Upper lobe of left lung (tissue), 6 donors: ENCODE data around the gene PRTFDC1. TPM values are rescaled to one million over a fixed set of nuclear protein-coding genes. Genes with fewer than 3 reads are reported as not detected.

ENCODE experiments used
- ATAC-seq, 2 donors: fragments of 200-7000 bp; cut with Tn5 transposase; one replicate each; pipeline ENCODE4 v1.9.1; 2022; ENCODE audit warnings: mild to moderate bottlenecking in 2 of 2, moderate library complexity in 2 of 2; ENCODE audit not compliant: low FRiP score in 2 of 2
- DNase-seq, 2 donors: peaks; one replicate each; pipeline ENCODE4 v3.0.0-alpha.2; 2019 to 2020
- H3K27ac ChIP-seq, 4 donors: fragments of 200-600 bp; sonication (generic); one replicate each; pipeline ENCODE4 v1.5.1; 2016 to 2019
- H3K27me3 ChIP-seq, 4 donors: fragments of 200-600 bp; sonication (generic); one replicate each; pipeline ENCODE4 v1.5.1; 2017 to 2019
- H3K36me3 ChIP-seq, 4 donors: fragments of 200-600 bp; sonication (generic); one replicate each; pipeline ENCODE4 v1.5.1; 2016 to 2019
- H3K4me1 ChIP-seq, 4 donors: fragments of 200-600 bp; sonication (generic); one replicate each; pipeline ENCODE4 v1.5.1; 2018 to 2019
- H3K4me3 ChIP-seq, 4 donors: fragments of 200-600 bp; sonication (generic); one replicate each; pipeline ENCODE4 v1.5.1; 2017 to 2019; ENCODE audit warnings: mild to moderate bottlenecking in 2 of 4, moderate library complexity in 1 of 4
- H3K9me3 ChIP-seq, 4 donors: fragments of 200-600 bp; sonication (generic); one replicate each; pipeline ENCODE4 v1.5.1; 2018 to 2019
- CTCF ChIP-seq, 6 experiments: fragments of 450-650 bp in 4 of 6; fragments of 200-600 bp in 2 of 6; sonication (generic) in 2 of 6; IDR thresholded peaks; one replicate each; pipeline ENCODE4 v1.5.1; 2016 to 2019; ENCODE audit warnings: antibody characterized with exemption in 6 of 6
- EP300 ChIP-seq, 4 donors: sonication (generic); formaldehyde crosslinking; IDR thresholded peaks; one replicate each; pipeline ENCODE4 v1.5.1; 2017; ENCODE audit warnings: antibody characterized with exemption in 4 of 4, control low read depth in 2 of 4
- POLR2A ChIP-seq, 4 donors: fragments of 450-650 bp; IDR thresholded peaks; one replicate each; pipeline ENCODE4 v1.5.1; 2016 to 2017; ENCODE audit warnings: antibody characterized with exemption in 4 of 4, mild to moderate bottlenecking in 2 of 4
- POLR2AphosphoS5 ChIP-seq, 2 donors: sonication (generic); formaldehyde crosslinking; IDR thresholded peaks; one replicate each; pipeline ENCODE4 v1.5.1; 2017; ENCODE audit warnings: antibody characterized with exemption in 2 of 2
- WGBS, 2 donors: methylation state at CpG; one replicate each; pipeline ENCODE4 v1.1.5; 2017 to 2018; 5-methylcytosine and 5-hydroxymethylcytosine counted together
- total RNA-seq, 6 donors: library from RNA; depleted of rRNA in 4 of 6; stranded (reverse); fragments of >200 nt in 4 of 6; gene quantifications; one replicate each; pipeline versions ENCODE4 v1.1.0 to v1.2.1, GENCODE V29; 2016 to 2021
- donor health status: DM: no; HTN: no; CAD: no; lungs with moderate emphysema.
- donor health status: DM: no; HTN: yes; CAD: no; lungs with severe emphysema.

PRTFDC1 gene
- total RNA-seq, 6 donors from 2014 or later = 0.91 to 3.9 (median 2.3) TPM

- TF ChIP-seq CTCF (IDR thresholded peaks at IDR 0.05) (no peak), POLR2A (IDR thresholded peaks at IDR 0.05) (no peak), POLR2AphosphoS5 (IDR thresholded peaks at IDR 0.05) (no peak)
- H3K27ac ChIP-seq = no peak overlapping the region
- H3K36me3 ChIP-seq = no peaks in the 10 kb centered on the region
- no peak for ATAC-seq
- no peaks in the 10 kb centered on the region for H3K27me3 ChIP-seq
- WGBS, 2 donors = 87 to 92% methylated on average over 4 of the region's 4 CpGs
- no peak for DNase-seq
- H3K4me3 ChIP-seq = no peak overlapping the region
- no peaks in the 10 kb centered on the region for H3K9me3 ChIP-seq
- H3K4me1 ChIP-seq = no peaks in the 10 kb centered on the region
These were observed 138.6 kb downstream of the PRTFDC1 start for GRCh38 chr10:24813856-24814255.

GRCh38 chr10:24806262-24806661 is 146.1 kb downstream of the PRTFDC1 start:
- no peak for TF ChIP-seq POLR2AphosphoS5 (IDR thresholded peaks at IDR 0.05)
- DNase-seq (no peak), ATAC-seq (peak in 1 of 2 donors; percentile 15)
- no peaks in the 10 kb centered on the region for H3K36me3 ChIP-seq
- no peaks in the 10 kb centered on the region for H3K9me3 ChIP-seq
- H3K4me1 ChIP-seq = no peaks in the 10 kb centered on the region
- H3K27ac ChIP-seq = no peak overlapping the region
- WGBS, 2 donors = 79% methylated on average over 4 to 5 of the region's 5 CpGs
- H3K4me3 ChIP-seq = no peak overlapping the region
- H3K27me3 ChIP-seq = no peaks in the 10 kb centered on the region

- no peaks in the 10 kb centered on the region for H3K9me3 ChIP-seq
- H3K27me3 ChIP-seq = no peaks in the 10 kb centered on the region
- H3K4me3 ChIP-seq = no peak overlapping the region
- no peaks in the 10 kb centered on the region for H3K36me3 ChIP-seq
- ATAC-seq (no peak), DNase-seq (no peak)
- TF ChIP-seq CTCF (IDR thresholded peaks at IDR 0.05) = no peak
- no peak for TF ChIP-seq EP300 (IDR thresholded peaks at IDR 0.05)
- TF ChIP-seq POLR2A (IDR thresholded peaks at IDR 0.05) = no peak
- H3K27ac ChIP-seq = no peak overlapping the region
- no peaks in the 10 kb centered on the region for H3K4me1 ChIP-seq
These were observed 147.4 kb downstream of the PRTFDC1 start for GRCh38 chr10:24804956-24805355.

- no peak overlapping the region for H3K4me3 ChIP-seq
- H3K27me3 ChIP-seq = no peaks in the 10 kb centered on the region
- no peaks in the 10 kb centered on the region for H3K4me1 ChIP-seq
- no peak for ATAC-seq
- H3K27ac ChIP-seq = no peak overlapping the region
- TF ChIP-seq POLR2AphosphoS5 (IDR thresholded peaks at IDR 0.05) (no peak), CTCF (IDR thresholded peaks at IDR 0.05) (no peak), POLR2A (IDR thresholded peaks at IDR 0.05) (no peak), EP300 (IDR thresholded peaks at IDR 0.05) (no peak)
- WGBS, 2 donors = 93 to 96% methylated on average over 8 of the region's 8 CpGs
- H3K9me3 ChIP-seq = no peaks in the 10 kb centered on the region
- no peaks in the 10 kb centered on the region for H3K36me3 ChIP-seq
- DNase-seq = no peak
These were observed 148.0 kb downstream of the PRTFDC1 start for GRCh38 chr10:24804392-24804791.

GRCh38 chr10:24802378-24802777 is 150.0 kb downstream of the PRTFDC1 start:
- Histone ChIP-seq H3K36me3 (no peaks in the 10 kb centered on the region), H3K4me1 (no peaks in the 10 kb centered on the region), H3K27me3 (no peaks in the 10 kb centered on the region), H3K27ac (no peak overlapping the region), H3K4me3 (no peak overlapping the region), H3K9me3 (no peaks in the 10 kb centered on the region)
- ATAC-seq (no peak), DNase-seq (no peak)
- no peak for TF ChIP-seq POLR2A (IDR thresholded peaks at IDR 0.05)
- no peak for TF ChIP-seq EP300 (IDR thresholded peaks at IDR 0.05)
- no peak for TF ChIP-seq CTCF (IDR thresholded peaks at IDR 0.05)
- no peak for TF ChIP-seq POLR2AphosphoS5 (IDR thresholded peaks at IDR 0.05)
- 91 to 97% methylated on average over 2 of the region's 2 CpGs for WGBS, 2 donors
